Medulla oblongata (tissue), 1 donor: ENCODE results near the gene POLE.

Experiments used
- DNase-seq: peaks from one replicate; pipeline ENCODE4 v3.0.0-alpha.2; 2015; ENCODE audit errors: extremely low spot score

POLE gene

GRCh38 chr12:132687211-132688164 lies at the start of gene POLE, which contains the start of gene PXMP2:
POLE (minus strand) TSS chr12:132687342; CDS start chr12:132687315, 27 bp downstream.
PXMP2 (plus strand) TSS chr12:132687587; CDS start chr12:132687671, 84 bp downstream.
- peak; percentile 95 for DNase-seq

- no peak for DNase-seq
Observed at GRCh38 chr12:132736913-132737312, 49.8 kb upstream of the POLE start.

GRCh38 chr12:132736378-132736777 lies 49.2 kb upstream of the POLE start:
- no peak for DNase-seq

- no peak for DNase-seq
Observed at GRCh38 chr12:132735496-132735895, 48.4 kb upstream of the POLE start.

- DNase-seq = no peak
Observed at GRCh38 chr12:132734206-132734605, 47.1 kb upstream of the POLE start.

GRCh38 chr12:132731574-132731973 lies 44.4 kb upstream of the POLE start:
- DNase-seq = no peak

- no peak for DNase-seq
Observed at GRCh38 chr12:132730353-132730752, 43.2 kb upstream of the POLE start.

GRCh38 chr12:132729541-132730320 lies 42.6 kb upstream of the POLE start:
- DNase-seq = no peak

GRCh38 chr12:132728502-132728901 lies 41.4 kb upstream of the POLE start:
- no peak for DNase-seq

GRCh38 chr12:132727091-132727794 lies 40.1 kb upstream of the POLE start:
- DNase-seq = no peak

- DNase-seq = no peak
Observed at GRCh38 chr12:132726386-132726785, 39.2 kb upstream of the POLE start.

GRCh38 chr12:132724506-132725241 lies 37.5 kb upstream of the POLE start:
- DNase-seq = no peak

GRCh38 chr12:132723764-132724140 lies 36.6 kb upstream of the POLE start:
- DNase-seq = no peak

- no peak for DNase-seq
Observed at GRCh38 chr12:132723015-132723763, 36.0 kb upstream of the POLE start.

- no peak for DNase-seq
Observed at GRCh38 chr12:132720606-132721345, 33.6 kb upstream of the POLE start.

GRCh38 chr12:132719954-132720324 lies 32.8 kb upstream of the POLE start:
- DNase-seq = no peak

GRCh38 chr12:132719141-132719953 lies 32.2 kb upstream of the POLE start:
- no peak for DNase-seq

GRCh38 chr12:132718644-132719043 lies 31.5 kb upstream of the POLE start:
- no peak for DNase-seq
